Astrocyte of the spinal cord (primary cell): ENCODE data around the gene RERE.

Experiments used
- DNase-seq: peaks from one replicate; pipeline ENCODE4 v3.0.0; 2011; ENCODE audit warnings: low read depth, low spot score
- H3K4me3 ChIP-seq: 2 replicates; pipeline ENCODE4 v1.5.1; 2011; ENCODE audit warnings: low read depth, mild to moderate bottlenecking, low read length, moderate library complexity
- CTCF ChIP-seq: IDR thresholded peaks from 2 replicates; pipeline ENCODE4 v1.5.1; 2012; ENCODE audit warnings: low read depth, mild to moderate bottlenecking, low read length, inconsistent platforms
- in situ Hi-C: cut with HindIII; loops from 2 replicates; pipeline ENCODE4 v1.10.0; 2017; ENCODE audit warnings: low sequenced_read_pairs

The RERE gene

GRCh38 chr1:8689431-8690252, 127.8 kb downstream of the RERE start:
- no peak for TF ChIP-seq CTCF
- H3K4me3 ChIP-seq = no peak overlapping the region
- in situ Hi-C loops = no loop called here
- DNase-seq = no peak

GRCh38 chr1:8687538-8687937, 129.9 kb downstream of the RERE start:
- no peak for TF ChIP-seq CTCF
- no peak for DNase-seq
- no peak overlapping the region for H3K4me3 ChIP-seq
- in situ Hi-C loops = no loop called here

GRCh38 chr1:8687039-8687438, 130.4 kb downstream of the RERE start:
- DNase-seq = peak; percentile 46
- no peak for TF ChIP-seq CTCF
- in situ Hi-C loops = no loop called here
- H3K4me3 ChIP-seq = no peak overlapping the region

- H3K4me3 ChIP-seq = no peak overlapping the region
- in situ Hi-C loops = no loop called here
- no peak for TF ChIP-seq CTCF
- DNase-seq = no peak
These were observed 132.0 kb downstream of the RERE start for GRCh38 chr1:8685463-8685862.

- in situ Hi-C loops = no loop called here
- no peak for TF ChIP-seq CTCF
- no peak for DNase-seq
These were observed 132.8 kb downstream of the RERE start for GRCh38 chr1:8684590-8684989.

GRCh38 chr1:8682573-8682972, 134.9 kb downstream of the RERE start:
- H3K4me3 ChIP-seq = no peak overlapping the region
- in situ Hi-C loops = no loop called here
- no peak for TF ChIP-seq CTCF
- no peak for DNase-seq

More at GRCh38 chr1:8684590-8684989, 132.8 kb downstream of the RERE start:
- no peak overlapping the region for H3K4me3 ChIP-seq
